ENCODE results near the gene HAL.
"Not testable (repeated sequence)": the region's sequence is repeated elsewhere in the genome, so short reads cannot be mapped to it uniquely, and the experiment has no call there.

HAL gene

DNA sequence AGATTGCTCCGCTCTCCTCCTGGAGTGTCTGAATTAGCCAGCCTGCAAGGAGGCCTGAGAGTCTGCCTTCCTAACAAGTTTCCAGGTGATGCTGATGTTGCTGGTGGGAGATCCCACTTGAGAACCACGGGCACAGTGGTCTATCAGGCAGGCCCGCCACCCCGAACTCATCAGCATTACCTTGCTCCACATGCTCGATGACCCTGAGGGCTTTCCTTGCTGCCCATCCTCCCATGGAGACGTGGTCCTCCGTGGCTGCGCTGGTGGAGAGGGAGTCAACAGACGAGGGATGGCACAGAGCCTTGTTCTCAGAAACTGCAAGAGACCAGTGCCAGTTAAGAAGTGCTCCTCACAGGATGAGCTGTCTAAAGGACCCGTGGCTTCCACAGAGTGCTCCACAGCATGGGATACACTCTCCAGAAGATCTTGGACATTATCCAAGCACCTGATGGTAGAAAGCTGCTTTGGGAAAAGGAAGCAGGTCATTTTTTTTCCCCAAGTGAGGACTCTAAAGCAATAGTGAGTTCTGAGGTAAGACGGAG lies 18.3 kb downstream of the HAL start:
- DNase-seq (ENCODE audit: low read depth) = no peak

DNA sequence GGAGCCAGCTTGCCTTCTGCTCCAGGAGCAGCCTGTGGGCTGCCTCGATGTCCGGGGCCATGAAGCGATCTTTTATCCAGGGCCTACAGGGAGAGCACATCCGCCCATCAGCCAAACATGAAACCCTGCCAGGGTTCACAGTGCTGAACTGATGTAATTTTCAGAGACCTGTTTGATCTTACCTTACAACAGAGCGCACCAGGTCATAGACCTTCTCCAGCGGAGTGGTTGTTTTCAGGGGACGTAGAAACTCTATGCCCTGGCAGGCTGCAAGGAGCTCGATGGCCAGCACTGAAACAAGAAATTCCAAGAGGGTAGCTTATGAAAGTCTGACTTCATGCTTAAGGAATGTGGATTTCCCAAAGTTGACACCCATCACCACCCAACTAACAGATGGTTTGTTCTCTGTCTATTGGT lies 19.7 kb downstream of the HAL start:
- no peak for DNase-seq (ENCODE audit: low read depth)

DNA sequence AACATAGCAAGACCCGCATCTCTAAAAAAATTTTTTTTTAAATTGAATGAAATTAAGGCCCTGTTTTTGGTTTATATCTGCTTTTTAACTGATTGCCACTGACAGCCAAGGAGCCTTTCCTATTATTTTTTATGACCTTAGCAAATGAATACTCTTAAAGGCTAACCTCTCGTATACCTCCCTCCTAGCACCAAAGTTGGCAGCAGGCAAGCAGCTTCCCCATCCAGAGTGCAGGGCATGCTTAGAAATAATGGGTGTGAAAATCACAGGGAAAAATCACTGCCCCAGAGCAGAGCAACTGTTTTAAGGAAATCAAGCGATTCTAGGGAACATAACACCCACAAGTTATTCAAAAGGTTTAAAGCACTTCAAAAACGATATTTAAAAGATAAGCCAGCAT lies 20.7 kb downstream of the HAL start:
- no peak for DNase-seq (ENCODE audit: low read depth)

DNA sequence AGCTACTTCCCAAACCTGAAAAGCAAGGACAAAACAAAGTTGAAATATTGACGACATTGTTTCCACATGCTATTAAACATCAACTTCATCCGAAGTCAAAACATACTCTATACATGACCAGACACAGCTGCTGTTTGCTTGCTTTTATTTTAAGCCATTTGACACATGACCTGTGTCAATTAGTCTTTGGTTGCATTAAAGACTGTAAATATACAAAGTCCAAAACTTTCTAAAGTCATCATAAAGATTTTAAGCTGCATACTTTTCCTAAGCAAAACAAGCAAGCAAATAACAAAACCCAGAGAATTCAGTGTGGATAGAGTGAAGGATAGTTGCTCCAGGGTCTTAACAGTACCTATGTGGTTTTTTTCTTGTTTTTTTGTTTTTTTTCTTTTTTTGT lies 21.8 kb downstream of the HAL start:
- DNase-seq (ENCODE audit: low read depth) = no peak

DNA sequence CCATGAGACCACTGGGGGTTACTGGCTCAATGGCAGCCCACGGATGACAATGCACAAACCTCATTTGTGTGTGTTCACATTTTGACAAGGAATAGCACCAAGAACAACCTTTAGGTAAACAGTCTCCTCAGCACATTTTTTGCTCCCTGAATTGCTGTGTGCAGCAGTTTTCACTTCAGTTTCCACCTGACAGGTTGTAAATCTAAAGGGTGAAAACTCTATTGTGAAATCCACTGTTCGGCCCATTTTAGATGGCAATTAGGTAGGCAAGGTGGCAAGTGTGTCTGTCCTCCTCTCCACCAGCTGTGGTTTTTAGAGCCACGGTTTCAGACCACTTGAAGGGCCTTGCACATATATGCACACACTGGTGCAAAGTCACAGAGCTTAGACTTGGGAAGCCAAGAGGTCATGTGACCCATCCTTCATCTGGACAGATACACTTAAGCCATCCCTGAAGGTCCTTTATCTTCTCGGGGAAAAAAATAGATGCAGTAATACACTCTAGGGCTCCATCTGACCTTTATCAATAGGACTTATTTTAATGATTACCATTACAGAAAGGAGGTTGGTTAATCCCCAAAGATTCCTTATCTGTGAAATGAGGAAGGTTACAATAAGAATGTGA lies 23.2 kb downstream of the HAL start:
- no peak for DNase-seq (ENCODE audit: low read depth)

DNA sequence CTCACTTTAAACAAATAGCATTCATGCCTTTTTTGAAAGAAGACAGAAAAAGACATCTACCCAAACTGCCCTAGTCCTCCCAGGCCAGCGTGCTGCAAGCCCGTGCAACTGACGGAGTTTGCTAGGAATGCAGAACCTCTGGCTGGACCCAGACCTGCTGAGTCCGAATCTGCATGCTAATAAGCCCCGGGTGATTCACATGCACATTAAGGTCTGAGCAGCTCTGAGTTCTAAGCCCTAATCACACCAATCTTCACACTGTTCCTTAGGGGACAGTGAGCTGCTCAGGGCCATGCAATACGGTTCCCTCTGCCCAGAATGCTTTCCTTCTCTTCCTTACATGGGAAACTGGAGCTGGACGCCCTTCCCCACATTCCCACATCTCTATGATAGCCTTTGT lies 25.2 kb downstream of the HAL start:
- DNase-seq (ENCODE audit: low read depth) = no peak

DNA sequence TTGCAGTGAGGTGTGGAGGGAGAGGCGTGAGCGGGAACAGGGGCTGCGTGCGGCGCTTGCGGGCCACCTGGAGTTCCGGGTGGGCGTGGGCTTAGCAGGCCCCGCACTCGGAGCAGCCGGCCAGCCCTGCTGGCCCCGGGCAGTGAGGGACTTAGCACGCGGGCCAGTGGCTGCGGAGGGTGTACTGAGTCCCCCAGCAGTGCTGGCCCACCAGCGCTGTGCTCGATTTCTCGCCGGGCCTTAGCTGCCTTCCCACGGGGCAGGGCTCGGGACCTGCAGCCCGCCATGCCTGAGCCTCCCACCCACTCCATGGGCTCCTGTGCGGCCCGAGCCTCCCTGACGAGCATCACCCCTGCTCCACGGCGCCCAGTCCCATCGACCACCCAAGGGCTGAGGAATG lies 27.0 kb downstream of the HAL start:
- DNase-seq (ENCODE audit: low read depth) = not testable (repeated sequence)

DNA sequence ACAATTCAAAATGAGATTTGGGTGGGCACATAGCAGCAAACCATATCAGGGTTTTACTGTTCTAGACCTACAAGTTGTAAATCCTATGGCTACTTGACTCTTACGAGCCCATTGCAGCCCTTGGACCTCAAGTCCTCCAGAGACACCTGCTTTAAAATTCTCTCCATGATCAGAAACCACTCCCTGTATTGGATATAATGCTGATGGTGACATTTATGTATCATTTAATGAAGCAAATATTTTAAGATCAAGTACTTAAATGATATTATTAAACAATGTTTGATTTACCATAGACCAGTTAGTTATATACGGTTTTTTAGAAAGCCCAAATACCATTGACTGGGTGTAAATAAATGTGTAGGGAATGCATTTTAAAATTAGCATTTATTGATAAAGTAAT lies 28.8 kb downstream of the HAL start:
- no peak for DNase-seq (ENCODE audit: low read depth)

DNA sequence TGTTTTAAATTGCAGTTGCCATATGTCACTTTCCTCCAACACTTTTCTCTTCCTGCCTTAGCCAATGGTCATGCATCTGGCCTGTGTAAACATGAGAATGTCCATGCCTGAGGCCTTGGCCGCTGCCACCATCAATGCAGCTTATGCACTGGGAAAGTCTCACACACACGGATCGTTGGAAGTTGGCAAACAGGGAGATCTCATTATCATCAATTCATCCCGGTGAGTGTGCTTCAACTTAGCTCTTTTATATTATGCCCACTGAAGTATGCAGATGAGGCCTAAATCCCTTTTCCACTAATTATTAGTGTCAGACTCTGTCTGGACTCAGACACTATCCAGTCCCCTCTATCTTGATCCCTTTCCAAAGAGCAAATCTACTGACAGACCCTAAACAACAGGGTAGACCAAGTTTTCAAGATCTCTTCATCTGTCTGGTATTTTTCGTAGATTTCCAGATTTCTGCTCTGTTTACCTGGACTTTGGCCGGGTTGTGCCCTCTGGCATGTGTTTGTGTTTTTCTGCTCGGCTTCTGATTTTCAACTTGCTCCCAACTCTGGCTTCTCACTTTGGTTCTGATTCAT lies 29.8 kb downstream of the HAL start:
- no peak for DNase-seq (ENCODE audit: low read depth)

DNA sequence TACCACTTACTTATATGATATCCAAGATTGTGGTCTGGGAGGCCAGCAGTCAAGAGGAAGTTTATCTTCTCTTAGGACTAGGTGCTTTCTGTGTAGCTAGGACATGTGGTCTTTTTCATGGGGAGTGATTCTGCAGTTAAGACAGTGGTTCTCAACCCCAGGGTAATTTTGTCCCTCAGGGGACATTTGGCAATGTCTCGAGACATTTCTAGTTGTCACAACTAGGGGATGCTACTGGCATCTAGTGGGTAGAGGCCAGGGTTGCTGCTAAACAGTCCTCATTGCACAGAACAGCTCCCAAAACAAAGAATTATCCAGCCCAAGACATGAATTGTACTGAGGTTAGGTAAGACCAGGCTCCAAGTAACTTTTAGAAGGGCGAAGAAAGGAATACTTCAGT lies 33.0 kb downstream of the HAL start:
- DNase-seq (ENCODE audit: low read depth) = no peak

DNA sequence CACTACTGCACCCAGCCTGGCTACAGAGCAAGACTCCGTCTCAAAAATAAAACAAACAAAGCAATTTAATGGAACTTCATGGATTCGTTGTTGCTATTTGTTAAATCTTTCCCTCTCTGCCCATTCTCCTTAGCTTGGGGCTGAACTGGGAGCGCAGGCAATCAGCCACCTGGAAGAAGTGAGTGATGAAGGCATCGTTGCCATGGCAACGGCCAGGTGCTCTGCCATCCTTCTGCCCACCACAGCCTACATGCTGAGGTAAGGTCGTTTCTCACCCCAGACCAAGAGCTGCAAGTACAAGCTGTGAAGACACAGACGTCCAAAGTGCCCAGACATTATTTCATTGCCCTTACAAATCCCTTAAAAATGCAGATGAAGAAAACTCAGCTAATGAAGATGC lies 33.9 kb downstream of the HAL start:
- no peak for DNase-seq (ENCODE audit: low read depth)

DNA sequence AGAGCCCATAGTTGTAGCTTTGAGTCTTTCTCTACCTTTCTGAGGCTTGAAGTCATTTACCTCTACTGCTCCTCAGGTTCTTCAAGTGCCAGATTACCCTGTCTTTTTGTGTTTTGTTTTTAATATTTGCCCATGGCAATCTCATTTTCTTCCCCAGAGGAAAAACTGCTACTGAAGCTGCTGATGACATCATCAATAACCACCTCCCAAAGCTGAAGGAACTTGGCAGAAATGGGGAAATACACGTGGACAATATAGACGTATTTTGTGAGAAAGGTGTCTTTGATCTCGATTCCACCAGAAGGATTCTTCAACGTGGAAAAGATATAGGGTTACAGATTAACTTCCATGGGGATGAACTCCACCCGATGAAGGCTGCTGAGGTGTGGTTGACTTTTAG lies 35.9 kb downstream of the HAL start:
- no peak for DNase-seq (ENCODE audit: low read depth)

DNA sequence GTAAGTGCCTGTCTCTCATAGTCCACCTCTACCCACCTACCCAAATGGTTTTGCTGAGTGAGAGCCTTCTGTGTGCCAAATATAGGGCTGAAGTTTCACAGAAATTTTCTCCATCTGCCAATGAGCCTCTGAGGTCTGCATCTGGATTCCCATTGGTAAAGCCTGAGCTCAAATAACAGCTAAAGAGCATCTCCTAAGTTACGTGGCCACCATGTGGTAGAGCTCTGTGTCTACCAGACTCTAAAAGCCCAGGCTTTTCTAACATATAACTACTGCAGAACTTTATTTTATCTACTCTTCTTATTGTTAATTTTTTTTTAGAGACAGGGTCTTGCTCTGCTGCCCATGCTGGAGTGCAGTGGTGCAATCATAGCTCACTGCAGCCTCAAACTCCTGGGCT lies 37.0 kb downstream of the HAL start:
- DNase-seq (ENCODE audit: low read depth) = no peak

DNA sequence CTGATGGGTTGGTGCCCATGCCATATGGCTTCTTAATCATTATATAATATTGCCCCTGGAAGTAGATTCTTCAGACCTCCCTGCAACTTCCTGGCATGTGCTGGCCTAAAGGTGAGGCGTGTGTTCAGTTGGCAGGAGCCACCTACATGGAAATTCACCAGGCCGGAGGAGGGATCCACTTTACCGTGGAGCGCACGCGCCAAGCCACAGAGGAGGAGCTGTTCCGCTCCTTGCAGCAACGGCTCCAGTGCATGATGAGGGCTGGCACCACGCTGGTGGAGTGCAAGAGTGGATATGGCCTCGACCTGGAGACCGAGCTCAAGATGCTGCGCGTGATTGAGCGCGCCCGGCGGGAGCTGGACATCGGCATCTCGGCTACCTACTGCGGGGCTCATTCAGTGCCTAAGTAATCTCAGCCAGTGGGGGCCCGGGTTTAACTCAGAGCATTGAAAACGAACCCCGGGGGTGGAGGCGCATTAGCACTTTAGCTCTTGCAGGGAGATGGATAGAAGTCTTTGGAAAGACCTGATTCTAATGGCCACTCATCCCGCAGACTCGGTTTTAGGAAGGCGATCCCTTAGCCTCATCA lies 39.5 kb downstream of the HAL start:
- DNase-seq (ENCODE audit: low read depth) = no peak

DNA sequence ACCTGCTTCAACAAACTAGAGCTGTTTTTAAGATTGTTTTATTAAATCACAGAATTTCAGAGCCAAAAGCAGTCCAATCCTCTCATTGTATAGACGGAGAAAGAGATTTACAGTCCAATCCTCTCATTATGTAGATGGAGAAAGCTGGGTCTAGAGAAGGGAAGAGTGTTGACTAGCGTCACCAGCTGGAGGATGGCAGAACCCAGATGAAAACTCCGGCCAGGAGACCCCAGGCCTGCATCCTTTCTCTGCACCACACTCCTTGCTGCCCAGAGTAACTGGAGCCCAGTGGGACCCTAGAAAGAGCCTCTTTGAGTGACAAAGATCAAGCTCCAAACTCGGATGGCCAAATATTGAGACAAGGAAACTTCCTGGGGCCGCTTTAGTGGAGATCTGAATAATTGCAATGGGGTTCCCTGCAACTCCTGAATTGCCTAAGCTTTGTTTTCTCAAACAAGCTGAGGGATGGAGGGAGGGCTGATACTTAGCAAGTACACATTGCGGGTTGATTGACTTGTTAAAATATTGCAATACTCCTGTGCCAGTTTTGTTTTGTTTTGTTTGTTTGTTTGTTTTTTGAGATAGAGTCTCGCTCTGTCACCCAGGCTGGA lies 40.5 kb downstream of the HAL start:
- no peak for DNase-seq (ENCODE audit: low read depth)

DNA sequence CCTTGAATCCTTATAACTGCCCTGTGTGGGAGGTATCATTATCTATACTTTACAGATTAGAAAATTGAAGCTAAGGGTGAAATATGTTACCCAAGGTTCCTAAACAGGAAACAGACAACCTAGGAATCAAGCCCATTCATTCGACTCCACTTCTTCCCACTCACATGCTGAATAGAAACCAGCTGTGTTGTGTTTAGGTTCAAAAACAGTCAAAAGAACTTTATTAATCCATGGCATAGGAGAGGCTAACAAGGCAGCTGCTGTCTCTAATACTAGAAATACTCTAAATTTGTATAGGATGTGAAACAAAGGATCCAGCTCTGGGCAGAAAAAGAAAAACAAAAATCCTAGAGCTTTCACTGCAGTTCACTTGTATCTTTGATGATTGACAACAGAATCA lies 43.1 kb downstream of the HAL start:
- no peak for DNase-seq (ENCODE audit: low read depth)

DNA sequence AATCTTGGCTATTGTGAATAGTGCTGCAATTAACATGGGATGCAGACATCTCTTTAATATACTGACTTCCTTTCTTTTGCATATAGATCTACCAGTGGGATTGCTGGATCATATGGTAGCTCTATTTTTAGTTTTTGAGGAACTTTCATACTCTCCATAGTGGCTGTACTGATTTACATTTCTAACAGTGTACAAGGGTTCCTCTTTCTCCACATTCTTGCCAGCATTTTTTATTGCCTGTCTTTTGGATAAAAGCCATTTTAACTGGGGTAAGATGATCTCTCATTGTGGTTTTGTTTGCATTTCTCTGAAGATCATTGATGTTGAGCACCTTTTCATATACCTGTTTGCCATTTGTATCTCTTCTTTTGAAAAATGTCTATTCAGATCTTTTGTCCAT lies 44.6 kb downstream of the HAL start:
- DNase-seq (ENCODE audit: low read depth) = no peak

DNA sequence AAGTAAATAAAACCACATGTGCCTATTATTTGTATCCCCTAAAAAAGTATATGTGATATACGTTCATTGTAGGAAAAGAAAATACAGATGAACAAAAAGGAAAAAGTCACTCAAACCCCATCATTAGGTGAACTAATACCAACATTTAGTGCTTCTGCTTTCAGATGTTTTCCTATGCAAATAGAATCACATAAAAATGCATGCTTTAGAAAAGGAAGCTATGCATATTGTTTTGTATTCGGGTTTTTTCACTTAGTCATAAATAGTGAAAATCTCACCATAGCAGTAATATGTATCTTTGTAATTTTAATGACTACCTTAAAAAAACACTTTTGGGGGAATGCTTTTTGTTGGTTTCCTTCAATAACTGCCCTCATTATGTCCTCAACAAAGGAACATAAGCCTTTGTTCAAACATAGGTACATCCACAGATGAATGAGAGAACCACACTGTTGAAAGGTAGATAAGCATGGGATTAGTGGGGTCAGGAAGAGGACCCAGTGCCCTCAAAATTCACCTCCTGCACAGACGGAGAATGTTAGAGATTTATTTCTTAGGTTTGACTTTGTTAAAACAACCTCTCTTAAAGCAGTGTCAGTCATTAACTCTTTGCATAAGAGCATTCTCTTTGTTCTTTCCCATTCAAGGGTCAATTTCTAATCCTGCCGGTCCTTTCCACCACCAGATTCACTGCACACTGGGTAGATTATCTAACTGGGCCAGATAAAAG lies 46.5 kb downstream of the HAL start:
- no peak for DNase-seq (ENCODE audit: low read depth)

DNA sequence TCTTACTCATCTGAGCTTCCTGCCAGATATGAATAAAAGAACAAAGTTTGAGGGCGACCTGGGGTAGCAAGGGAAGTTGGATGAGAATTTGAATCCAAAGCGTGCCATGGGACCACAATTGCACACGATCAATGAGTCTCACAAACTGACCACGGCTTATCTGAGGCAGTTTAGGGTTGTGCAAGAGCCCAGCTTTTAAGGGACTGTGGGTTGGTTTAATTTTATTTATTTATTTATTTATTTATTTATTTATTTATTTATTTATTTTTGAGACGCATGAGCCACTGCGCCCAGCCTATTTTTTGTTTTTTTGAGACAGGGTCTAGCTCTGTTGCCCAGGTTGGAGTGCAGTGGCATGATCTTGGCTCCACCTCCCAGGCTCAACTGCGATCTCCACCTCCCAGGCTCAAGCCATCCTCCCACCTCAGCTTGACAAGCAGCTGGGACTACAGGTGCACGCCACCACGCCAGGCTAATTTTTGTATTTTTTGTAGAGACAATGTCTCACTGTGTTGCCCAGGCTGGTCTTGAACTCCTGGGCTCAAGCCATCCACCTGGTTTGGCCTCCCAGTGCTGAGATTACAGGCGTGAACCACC lies 51.9 kb downstream of the HAL start:
- no peak for DNase-seq (ENCODE audit: low read depth)

DNA sequence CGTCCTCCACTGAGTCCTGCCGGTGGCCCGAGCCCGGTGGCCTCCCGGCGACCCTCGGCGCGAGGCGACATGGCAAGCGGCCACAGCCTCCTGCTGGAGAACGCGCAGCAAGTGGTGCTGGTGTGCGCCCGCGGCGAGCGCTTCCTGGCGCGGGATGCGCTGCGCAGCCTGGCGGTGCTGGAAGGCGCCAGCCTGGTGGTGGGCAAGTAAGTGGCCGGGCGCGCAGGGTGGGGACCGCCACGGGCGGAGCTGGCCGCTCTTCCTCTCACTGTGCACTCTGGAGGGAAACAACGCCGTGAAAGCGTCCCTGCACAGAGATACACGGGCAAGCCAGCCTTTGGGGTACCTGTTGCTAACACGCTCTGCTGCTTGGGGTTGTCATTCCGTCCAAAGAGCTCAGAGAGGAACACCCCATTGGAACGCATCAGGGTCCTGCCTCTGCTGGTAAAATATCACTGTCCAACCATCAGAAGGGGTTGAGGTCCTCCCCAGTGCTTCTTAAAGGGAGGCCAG lies 52.8 kb downstream of the HAL start, which contains the start of gene AMDHD1:
AMDHD1 (plus strand) TSS at position 2 of the 513 bp plus-strand sequence; CDS start at position 70, 68 bp downstream.
- DNase-seq (ENCODE audit: low read depth) = no peak

DNA sequence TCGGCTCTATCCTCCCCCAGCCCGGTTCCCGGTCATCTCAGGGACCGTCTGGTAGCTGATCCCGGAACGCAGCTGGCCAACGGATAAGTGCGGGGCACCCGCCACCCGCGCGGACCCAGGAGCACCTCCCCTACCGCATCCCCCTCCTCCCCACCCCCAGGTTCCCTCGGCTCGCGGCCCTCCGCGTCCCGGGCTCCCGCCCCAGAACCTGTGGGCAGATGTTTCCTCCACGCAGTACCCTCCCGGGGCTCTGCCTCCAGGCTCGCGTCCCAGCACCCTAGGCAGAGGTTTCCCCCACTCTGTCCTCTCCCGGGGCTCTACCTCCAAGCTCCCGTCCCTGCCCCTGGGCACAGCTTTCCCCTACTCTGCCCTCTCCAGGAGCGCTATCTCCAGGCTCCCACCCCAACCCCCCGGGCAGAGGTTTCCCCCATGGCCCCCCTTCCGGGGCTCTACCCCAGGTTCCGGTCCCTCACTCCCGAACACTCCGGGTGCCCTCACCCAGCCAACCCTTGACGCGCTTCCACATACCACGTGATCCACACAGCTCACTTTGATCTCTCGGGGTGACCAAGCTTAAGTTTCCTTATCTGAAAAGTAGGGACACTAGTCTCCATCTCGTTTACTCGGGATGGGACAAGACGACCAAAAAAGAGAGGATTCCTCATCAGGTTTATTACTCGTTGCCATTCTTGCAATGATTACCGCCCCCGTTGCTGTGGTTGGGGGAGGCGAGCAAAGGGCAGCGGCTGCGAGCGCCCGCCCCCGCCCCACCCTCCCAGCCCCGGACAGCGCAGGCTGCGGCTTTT lies 53.4 kb downstream of the HAL start, which contains the start of gene CCDC38:
CCDC38 (minus strand) TSS at position 91 of the 806 bp plus-strand sequence. CDS start 6,105 bp downstream, outside the sequence.
- no peak for DNase-seq (ENCODE audit: low read depth)

Measured in GM04503 (cell line).